A172 (cell line): Measurements from ENCODE around the gene TBL1Y. TPM values are rescaled to one million over a fixed set of nuclear protein-coding genes. Genes with fewer than 3 reads are reported as not detected.
A peak's percentile ranks its signal among the peaks of the same experiment; 100 is the strongest.
"Not testable (repeated sequence)": the region's sequence is repeated elsewhere in the genome, so short reads cannot be mapped to it uniquely, and the experiment has no call there.

Source experiments
- DNase-seq: peaks from one replicate; pipeline ENCODE4 v3.0.0-alpha.2; 2015; ENCODE audit warnings: low spot score
- total RNA-seq: library from RNA; depleted of rRNA; stranded (reverse); fragments of >200 nt; shearing (Covaris generic); gene quantifications from 2 replicates; pipeline ENCODE4 v1.2.3, GENCODE V29; 2014; rRNA removed

TBL1Y gene
- total RNA-seq, result not detected in 2 replicates

DNA sequence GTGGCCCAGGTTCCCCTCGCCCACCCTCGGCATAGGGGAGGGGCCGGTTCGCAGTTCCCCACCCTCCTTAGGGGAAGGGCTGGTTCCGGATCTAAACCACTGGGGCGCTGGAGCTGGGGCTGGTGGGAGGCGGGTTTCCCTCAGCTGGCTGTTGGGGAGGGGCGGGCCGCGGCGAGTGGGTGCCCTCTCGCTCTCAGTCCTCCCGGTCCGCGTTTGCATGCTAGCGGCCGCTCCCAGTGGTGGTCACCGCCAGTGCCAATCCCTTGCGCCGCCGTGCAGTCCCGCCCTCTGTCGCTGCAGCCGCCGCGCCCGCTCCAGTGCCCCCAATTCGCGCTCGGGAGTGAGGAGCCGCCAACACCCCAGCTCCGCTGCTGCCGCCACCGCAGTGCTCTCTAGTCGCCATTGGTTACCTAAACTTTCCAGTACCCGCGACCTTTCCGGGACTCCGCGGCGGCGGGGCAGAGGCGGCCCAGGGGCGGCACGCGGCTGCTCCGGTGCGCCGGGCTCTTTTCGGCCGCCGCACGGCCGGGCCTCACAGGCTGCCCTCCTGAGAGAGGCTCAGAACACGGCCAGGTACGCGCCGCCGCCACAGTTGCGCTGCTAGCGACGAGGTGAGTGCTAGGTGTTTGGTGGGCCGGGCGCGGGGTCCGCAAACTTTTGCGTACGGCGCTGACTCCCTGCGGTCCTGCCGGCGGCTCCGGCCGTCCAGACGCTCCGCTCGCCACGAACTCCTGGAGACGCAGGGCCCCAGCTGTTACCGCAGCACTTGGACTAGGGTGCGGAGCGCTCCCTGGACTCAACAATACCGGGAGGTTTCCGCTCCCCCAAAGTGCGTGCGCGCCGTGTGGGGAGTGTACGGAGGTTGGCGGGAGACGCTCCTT lies at the start of gene TBL1Y:
Gene TBL1Y (plus strand): TSS at position 326 of the 881 bp plus-strand sequence. CDS start 114,388 bp downstream, outside the sequence.
- no peak for DNase-seq

DNA sequence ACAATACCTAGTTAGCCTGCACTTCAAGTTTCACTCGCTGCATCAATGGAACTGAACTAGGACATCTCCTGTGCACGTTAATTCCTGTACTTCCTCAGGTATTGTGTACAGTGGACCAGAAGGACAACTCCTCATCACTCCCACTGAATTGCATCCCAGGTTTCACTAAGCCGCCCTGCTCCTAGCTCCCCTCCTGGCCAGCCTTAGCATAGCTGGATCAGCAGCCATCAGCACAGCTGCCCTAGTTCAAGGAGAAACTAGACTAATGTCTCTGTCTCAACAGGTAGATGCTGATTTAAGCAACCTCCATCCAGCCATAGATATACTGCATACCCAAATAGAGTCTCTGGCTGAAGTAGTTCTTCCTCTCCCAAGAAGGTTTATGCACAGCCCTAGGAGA lies 16.0 kb upstream of the TBL1Y start:
- no peak for DNase-seq

DNA sequence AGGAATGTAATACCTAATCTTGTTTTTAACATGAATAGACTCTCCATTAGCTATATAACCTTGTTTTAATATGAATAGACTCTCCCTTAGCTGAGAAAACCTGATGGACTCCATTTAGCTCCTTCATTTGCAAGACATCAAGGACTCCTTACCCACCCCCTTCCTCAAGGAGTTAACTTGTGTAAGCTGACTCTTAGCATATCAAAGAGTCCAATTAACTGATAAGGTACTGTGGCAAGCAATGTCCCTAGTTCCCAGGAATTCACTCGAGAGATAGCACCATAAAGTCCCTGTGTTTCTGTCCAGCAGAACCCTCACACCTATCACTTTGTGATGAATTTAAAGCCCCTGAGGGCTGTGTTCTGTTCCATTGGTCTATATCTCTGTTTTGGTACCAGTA lies 15.3 kb upstream of the TBL1Y start:
- no peak for DNase-seq

DNA sequence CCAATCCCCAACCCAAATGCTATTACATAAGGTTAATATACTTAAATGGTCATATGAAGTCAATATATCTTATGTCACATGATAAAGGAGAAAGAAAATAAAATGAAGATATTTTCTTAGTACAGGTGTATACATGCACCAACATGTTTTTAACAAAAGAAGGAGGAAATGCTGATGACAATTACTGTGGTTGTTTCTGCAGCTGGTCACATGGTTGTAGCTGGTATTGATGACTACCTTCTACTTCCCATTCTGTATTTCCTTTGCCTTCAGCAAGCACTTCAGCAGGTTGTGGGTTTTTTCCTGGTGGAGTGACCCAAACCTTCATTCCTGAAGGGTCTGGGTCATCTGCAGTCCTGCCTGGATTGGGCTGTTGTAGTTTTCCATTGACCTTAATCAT lies 8.4 kb upstream of the TBL1Y start:
- DNase-seq, result not testable (repeated sequence)

DNA sequence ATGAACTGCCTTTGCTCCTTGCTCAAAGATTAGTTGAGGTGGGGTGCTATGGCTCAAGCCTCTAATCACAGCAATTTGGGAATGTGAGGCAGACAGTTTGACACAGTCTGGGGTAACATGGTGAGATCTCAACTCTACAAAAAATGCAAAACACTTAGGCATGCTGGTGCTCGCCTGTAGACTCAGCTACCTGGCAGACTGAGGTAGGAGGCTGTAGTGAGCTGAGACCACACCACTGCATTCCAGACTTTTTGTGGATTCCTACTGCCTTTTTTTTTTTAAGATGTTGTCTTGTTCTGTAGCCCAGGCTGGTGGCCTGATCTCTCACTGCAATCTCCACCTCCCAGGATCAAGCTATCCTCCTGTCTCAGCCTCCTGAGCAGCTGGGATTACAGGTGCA lies 2.9 kb upstream of the TBL1Y start:
- DNase-seq, result no peak

DNA sequence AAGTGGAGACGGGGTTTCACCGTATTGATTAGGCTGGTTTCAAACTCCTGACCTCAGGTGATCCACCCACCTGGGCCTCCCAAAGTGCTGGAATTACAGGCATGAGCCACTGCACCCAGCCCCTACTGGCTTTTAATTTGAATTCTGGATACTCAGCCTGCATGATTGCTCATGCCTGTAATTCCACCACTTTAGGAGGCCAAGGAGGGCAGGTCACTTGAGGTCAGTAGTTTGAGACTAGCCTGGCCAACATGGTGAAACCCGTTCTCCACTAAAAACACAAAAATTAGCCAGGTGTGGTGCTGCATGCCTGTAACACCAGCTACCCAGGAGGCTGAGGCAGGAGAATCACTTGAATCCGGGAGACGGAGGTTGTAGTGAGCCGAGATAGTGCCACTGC lies 2.5 kb upstream of the TBL1Y start:
- DNase-seq, result not testable (repeated sequence)

DNA sequence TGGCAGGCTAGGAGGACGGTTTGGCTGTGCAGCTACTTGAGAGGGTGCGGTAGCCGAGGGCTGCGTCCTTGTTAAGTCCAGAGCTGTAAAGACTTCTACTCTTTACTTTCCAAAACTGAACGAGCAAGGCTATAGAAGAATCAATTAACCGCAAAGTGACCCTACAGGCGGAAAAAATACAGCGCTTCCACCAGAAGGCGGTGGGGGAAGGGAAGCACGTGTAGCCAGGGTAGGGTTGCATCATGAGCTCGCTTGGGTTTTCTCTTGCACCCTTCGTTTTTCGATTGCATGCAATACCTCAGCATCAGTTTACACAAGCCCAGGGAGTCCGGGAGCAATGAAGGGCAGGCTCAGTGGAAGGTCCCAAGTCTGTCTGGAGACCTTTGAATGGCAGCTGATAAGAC lies 1.4 kb upstream of the TBL1Y start:
- DNase-seq, result no peak

DNA sequence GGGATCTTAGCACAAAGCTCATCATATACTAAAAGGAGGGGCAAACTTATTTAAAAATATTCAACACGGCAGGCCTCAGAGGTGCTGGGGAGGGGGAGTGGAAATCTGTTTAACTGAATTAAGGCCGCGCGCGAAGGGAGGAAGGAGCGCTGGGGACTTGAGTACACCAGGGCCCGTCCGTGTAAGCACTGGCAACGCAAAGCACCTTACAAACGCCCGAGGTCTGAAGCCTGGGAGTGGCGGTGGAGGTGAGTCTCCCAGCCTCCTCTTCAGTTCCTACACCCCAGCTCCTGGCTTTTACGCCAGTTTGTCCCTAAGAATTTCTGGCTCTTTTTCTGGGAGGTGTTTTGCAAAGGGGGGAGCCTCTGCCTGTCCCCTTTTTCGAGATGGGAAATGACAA lies 641 bp upstream of the TBL1Y start:
- DNase-seq, result no peak

DNA sequence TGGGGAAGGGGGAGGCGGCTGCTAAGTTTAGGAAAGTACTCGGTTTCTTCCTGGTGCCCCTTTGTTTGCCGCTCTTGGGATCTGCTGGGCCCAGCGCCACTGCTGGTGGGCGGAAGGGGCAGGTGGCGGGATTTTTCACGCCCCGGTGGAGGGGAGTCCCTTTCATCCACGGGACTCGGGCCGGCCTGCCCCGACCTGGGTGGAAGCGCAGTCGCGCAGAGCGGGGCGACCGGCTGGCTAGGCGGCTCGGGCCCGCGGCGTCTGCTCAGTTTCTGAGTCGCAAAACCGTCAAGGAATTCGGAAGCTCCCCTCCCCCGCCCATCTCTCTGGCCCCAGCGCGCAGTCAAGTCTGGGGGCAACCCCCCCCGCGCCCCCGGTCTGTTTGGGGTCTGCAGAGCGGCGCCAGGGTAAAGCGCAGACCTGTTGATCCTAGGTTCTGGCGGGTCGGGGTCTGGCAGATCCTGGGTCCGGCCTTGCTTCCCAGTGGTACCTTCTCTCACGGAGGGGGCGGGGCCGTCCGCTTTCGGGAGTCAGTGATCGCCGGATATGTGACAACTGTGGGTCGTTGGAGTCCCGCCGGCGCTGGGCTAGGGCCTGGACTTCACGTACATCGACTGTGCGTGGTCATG lies 870 bp downstream of the TBL1Y start, which contains the start of gene AMELY:
Gene AMELY (minus strand): TSS at position 500 of the 629 bp plus-strand sequence. CDS start 39,144 bp downstream, outside the sequence.
- DNase-seq, result no peak

DNA sequence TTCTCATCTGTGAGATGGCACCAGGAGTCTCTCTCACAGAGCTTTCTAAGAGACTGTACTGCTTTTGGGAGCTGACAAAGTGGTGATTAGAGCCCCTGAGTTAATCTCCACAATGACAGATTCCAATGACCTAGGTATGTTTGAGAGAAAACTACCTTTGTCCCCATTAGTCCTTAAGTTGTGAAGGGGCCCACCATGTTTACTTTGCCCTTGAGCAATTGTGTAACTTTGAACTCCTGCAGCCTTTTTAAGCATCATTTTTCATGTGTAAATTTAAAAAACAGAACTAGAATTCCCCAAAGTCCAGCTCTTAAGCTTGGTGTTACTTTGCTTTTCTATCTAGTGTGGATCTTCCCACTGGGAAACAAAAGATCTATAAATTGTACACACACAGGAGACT lies 2.9 kb downstream of the TBL1Y start:
- DNase-seq, result no peak

DNA sequence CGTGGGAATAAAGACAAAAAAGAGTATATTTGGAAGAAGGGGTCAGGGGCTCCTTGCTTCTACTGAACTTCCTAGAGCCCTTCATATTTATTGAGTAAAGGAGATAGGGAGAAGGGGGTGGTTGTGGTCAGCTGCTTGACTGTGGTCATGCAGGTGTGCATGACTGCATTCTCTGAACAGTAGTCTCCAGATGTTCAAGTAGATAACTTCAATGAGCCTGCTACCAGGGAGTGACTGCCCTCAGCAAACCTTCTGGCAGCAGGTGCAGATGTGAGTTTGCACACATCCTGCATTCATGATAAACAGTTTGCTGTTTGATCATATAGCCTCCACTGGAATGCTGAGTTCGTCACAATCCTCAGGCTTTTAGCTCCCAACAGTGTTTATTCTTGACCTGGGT lies 10.6 kb downstream of the TBL1Y start:
- DNase-seq, result no peak

DNA sequence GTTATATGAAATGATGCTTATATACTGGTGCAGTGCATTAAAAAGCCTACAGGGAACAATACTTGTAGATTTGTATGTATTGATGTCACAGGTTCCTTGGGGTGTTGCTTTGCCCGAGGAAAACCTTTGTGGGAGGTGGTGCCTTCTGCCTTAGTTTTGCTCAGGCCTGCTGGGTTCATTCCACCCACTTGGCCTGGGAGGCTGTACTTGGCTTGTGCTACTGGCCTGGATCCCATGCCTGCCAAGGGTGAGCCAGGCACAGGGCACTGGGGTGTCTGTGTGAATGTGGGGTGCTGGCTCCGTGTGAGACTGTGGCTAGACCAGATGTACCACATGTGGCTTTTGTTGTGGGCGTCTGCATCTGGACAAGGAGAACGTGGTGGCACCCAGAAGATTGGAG lies 17.8 kb downstream of the TBL1Y start:
- no peak for DNase-seq

DNA sequence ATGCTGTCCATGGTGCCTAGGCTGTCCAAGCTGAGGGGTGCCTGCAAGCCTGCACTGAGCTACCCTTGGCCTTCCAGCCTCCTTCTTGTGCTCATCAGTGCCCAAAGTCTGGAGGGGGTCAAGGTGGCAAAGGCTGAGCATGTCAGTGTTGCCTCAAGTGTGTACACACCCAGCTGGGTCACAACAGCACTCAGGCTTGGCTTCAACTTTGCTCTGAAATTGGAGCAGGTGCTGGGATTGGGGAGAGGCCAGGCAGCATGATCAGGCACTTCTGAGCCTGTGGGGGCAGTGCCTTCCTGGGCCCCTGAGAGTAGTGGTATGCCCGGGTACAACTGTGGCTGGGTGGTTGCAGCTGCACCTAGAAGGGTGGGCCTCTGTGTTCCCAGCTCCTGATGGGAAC lies 18.7 kb downstream of the TBL1Y start:
- DNase-seq, result no peak

DNA sequence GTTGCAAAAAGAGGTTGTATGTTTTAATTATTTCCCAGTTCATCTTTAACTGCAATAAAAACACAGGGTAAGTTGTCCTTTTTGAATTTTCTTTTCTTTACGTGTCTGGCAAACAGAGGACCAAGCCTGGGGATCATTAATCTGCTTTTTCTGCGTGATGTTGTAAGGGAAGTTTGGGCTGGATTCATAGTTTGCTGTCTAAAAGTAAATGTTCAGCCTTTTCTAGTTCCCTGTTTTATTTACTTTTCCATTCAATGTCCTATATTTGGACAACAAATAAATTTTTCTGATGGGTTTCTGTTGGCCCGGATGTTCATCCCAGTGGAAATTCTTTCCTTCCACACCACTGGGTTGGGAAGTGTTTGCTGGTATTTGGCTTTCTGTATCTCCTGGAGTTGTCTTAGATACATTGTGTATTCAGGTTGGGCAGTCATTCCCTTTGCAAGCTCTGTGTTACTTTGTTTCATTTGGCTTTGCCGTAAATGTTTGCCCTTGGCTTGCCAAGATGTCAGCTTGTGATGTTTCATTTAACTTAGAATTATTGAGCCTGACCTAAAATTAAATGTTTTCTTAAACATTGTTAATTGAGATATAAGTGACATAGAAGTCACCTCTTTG lies 21.4 kb downstream of the TBL1Y start:
- DNase-seq, result no peak

DNA sequence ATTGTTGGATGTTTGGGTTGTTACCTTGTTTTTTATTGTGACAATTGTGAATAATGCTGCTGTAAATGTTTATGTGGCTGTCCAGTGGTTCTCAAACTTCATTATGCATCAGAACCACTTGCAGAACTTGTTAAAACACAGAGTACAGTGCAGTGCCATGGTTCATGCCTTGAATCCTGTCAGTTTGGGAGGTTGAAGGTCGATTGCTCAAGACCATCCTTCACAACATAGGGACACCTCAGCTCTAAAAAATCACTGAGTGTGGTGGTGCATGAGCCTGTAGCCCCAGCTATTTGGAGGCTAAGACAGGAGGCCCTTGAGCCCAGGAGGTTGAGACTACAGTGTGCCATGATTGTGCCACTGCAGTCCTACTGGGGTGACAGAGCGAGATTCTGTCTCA lies 25.0 kb downstream of the TBL1Y start:
- DNase-seq, result no peak

DNA sequence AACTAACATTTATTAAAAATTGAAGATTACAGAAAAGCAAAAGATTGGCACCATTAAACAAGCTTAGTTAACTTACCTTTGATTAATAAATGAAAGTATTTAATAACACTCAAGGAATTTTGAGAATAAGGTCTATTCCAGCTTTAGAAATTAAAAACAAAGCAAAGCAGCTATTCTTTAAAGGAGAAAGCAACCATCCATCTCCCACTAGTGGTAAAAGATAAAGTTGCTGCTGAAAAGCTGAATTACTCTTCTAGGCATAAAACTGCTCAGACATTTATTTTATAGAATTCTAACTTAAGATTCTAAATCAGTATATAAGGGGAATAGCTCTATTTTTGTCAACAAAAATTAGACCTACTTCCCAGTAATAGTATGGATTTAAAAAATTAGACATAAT lies 37.2 kb downstream of the TBL1Y start:
- DNase-seq, result no peak

DNA sequence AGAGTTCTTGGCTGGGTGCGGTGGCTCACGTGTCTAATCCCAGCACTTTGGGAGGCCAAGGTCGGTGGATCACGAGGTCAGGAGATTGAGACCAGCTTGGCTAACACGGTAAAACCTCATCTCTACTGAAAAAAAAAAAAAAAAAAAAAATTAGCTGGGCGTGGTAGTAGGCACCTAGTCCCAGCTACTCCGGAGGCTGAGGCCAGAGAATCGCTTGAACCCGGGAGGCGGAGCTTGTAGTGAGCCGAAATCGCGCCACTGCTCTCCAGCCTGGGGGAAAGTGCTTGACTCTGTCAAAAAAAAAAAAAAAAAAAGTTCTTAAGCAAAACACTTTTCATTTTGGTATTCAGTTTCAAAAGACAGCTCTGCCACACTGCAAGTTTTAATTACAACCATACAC lies 37.9 kb downstream of the TBL1Y start:
- no peak for DNase-seq

DNA sequence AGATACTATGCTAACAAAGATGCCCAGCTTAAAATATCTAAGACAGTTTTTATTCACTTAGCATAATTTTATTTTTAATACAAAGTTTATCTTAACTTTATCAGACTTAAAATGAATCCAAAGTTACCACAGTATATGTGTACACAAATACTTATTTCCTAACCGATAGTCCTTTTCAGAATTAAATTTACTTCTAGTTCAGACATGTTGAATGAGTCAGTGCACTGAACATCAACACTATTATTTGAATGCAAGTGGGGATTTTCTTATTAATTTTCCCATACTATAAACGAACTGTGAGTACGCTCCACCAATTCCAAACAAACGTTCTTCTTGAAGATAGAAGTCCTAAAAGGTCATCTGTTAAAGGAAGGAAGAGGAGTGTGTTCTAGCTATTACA lies 39.5 kb downstream of the TBL1Y start:
- DNase-seq, result no peak

DNA sequence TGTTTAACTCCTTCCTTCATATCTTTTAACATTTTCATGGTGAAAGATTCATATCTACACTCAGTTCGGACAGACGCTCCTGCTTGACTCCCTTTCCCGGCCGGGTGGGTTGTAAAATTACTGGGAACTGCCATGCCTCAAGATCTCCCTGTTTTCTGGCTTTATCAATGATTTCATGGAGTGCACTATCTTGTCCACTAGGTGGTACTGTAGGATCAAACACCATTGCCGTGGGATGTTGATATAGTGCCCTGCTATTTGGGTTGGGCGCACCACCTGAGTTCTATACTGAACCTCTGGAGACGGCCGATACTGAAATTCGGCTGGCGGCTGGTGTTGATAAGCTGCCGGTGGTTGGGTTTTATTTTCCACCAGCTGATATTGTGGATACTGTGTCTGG lies 54.2 kb downstream of the TBL1Y start:
- peak; percentile 26 for DNase-seq

DNA sequence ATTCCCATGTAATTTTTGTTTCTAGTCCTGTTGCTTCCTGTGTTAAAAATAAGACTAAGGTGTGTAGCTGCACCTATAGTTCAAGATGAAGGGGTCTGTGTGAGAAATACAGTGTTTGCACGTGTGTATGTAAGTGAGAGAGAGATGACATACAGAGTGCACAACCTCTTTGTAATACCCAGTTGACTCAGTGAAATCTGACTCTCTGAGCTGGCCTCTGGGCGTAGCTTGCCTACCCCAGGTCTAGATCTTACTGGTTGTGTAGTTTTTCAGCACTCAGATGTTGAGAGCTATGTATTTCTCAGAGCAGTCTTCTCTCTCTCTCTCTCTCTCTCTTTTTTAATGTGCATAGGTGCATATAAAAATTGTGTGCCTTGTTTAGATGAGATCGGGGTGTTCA lies 56.0 kb downstream of the TBL1Y start:
- no peak for DNase-seq

DNA sequence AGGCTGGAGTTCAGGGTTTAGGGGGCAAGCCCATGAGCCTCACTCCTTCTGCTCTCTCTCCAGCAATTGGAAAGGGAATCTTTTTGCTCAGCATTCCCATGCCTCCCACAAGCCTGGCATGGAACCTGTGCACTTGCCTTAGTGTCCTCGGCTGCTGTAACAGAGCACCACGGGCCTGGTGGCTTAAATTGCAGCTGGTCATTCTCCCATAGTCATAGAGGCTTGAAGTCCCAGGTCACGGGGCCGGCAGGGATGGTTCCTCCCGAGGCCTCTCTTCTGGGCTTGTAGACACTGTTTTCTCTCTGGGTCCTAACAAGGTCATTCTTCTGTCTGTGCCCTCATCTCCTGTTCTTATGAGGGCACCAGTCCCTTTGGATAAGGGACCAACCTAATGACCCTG lies 57.2 kb downstream of the TBL1Y start:
- DNase-seq, result no peak

DNA sequence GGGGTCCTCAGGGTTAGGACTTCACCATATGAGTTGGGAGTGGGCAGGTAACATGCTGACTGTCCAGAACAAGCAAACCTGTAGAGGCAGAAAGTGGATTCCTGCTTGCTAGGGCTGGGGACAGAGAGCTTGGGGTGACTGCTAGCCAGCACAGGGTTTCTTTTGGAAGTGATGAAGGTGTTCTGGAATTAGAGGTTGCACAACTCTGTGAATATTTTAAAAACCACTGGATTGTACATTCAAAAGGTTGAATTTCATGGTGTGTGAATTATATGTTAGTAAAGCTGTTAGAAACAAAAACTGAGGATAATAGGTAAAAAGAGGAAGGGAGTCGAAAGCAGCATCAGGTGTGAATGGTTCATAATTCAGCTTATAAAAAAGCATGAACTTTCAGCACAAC lies 57.7 kb downstream of the TBL1Y start:
- DNase-seq, result no peak
